Neutrophil (primary cell): ENCODE measurements around the gene ARHGAP21.

Experiments
- H3K27ac ChIP-seq: fragments of 200-600 bp; sonication (generic); 2 replicates; pipeline ENCODE4 v1.5.1; 2016; ENCODE audit warnings: mild to moderate bottlenecking, moderate library complexity
- H3K27me3 ChIP-seq: fragments of 200-600 bp; sonication (generic); 2 replicates; pipeline ENCODE4 v1.6.0; 2016; ENCODE audit warnings: mild to moderate bottlenecking
- H3K36me3 ChIP-seq: fragments of 200-600 bp; sonication (generic); 2 replicates; pipeline ENCODE4 v1.5.1; 2017
- H3K4me1 ChIP-seq, 2 experiments: fragments of 200-600 bp in 1 of 2; sonication (generic) in 1 of 2; 1 replicate in 1 of 2; 2 replicates in 1 of 2; pipeline versions ENCODE4 v1.5.1 to v1.6.1; 2013 to 2016; ENCODE audit warnings: low read depth in 1 of 2, low read length in 1 of 2, mild to moderate bottlenecking in 1 of 2, moderate library complexity in 1 of 2; ENCODE audit not compliant: control insufficient read depth in 1 of 2, insufficient read depth in 1 of 2
- H3K4me3 ChIP-seq, 2 experiments: fragments of 200-600 bp in 1 of 2; sonication (generic) in 1 of 2; 1 replicate in 1 of 2; 2 replicates in 1 of 2; pipeline ENCODE4 v1.5.1; 2013 to 2016; ENCODE audit warnings: low read depth in 1 of 2, low read length in 1 of 2, mild to moderate bottlenecking in 1 of 2, moderate library complexity in 1 of 2
- H3K9me3 ChIP-seq: fragments of 200-600 bp; sonication (generic); 2 replicates; pipeline ENCODE4 v1.5.1; 2016
- CTCF ChIP-seq: fragments of 200-600 bp; sonication (generic); IDR thresholded peaks from 2 replicates; pipeline ENCODE4 v1.5.1; 2016; ENCODE audit warnings: antibody characterized with exemption

The ARHGAP21 gene

GRCh38 chr10:24744946-24745345 lies 21.3 kb upstream of the ARHGAP21 start:
- Histone ChIP-seq H3K4me1 (no peaks in the 10 kb centered on the region), H3K4me3 (no peak overlapping the region), H3K36me3 (no peaks in the 10 kb centered on the region), H3K9me3 (no peaks in the 10 kb centered on the region), H3K27me3 (peaks cover 5% of the 10 kb centered on the region), H3K27ac (no peak overlapping the region)
- TF ChIP-seq CTCF: no peak

GRCh38 chr10:24740714-24741113 lies 17.0 kb upstream of the ARHGAP21 start:
- Histone ChIP-seq H3K9me3 (no peaks in the 10 kb centered on the region), H3K27ac (no peak overlapping the region), H3K4me3 (no peak overlapping the region), H3K4me1 (no peaks in the 10 kb centered on the region), H3K27me3 (peaks cover 10% of the 10 kb centered on the region), H3K36me3 (no peaks in the 10 kb centered on the region)
- no peak for TF ChIP-seq CTCF

- Histone ChIP-seq H3K27me3 (peaks cover 21% of the 10 kb centered on the region), H3K4me1 (no peaks in the 10 kb centered on the region), H3K27ac (no peak overlapping the region), H3K4me3 (no peak overlapping the region), H3K36me3 (no peaks in the 10 kb centered on the region), H3K9me3 (no peaks in the 10 kb centered on the region)
- TF ChIP-seq CTCF: no peak
Observed at GRCh38 chr10:24737001-24737400, 13.3 kb upstream of the ARHGAP21 start.

DNA sequence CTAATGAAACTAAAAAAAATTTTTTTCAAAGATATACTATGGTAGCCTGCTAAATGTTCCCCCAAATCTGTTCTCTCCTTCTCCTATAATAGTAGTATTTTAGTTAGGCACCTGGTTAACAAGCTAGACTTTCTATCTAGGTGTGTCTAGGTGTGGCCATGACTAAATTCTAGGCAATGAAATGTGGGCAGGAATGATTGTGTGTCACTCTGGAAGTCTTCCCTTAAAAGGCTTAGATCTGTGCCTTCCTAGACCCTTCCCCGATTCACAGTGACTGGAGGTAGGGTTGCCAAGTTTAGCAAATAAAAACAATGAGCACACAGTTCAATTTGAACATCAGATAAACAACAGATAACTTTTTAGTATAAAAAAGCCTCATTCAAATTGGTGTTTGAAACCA lies 8.3 kb upstream of the ARHGAP21 start:
- no peak for TF ChIP-seq CTCF
- no peaks in the 10 kb centered on the region for H3K36me3 ChIP-seq
- no peak overlapping the region for H3K4me3 ChIP-seq
- peaks cover 65% of the 10 kb centered on the region for H3K27me3 ChIP-seq
- no peaks in the 10 kb centered on the region for H3K9me3 ChIP-seq
- H3K4me1 ChIP-seq: no peaks in the 10 kb centered on the region
- H3K27ac ChIP-seq: no peak overlapping the region

GRCh38 chr10:24730811-24731210 lies 7.1 kb upstream of the ARHGAP21 start:
- Histone ChIP-seq H3K4me1 (no peaks in the 10 kb centered on the region), H3K27ac (no peak overlapping the region), H3K9me3 (no peaks in the 10 kb centered on the region), H3K36me3 (no peaks in the 10 kb centered on the region), H3K27me3 (peaks cover 73% of the 10 kb centered on the region), H3K4me3 (no peak overlapping the region)
- no peak for TF ChIP-seq CTCF

- Histone ChIP-seq H3K27ac (no peak overlapping the region), H3K4me3 (no peak overlapping the region), H3K4me1 (peaks cover 14 to 16% of the 10 kb centered on the region in 2 experiments), H3K9me3 (no peaks in the 10 kb centered on the region), H3K27me3 (peaks cover 90% of the 10 kb centered on the region), H3K36me3 (no peaks in the 10 kb centered on the region)
- TF ChIP-seq CTCF: no peak
Observed at GRCh38 chr10:24727786-24728185, 4.1 kb upstream of the ARHGAP21 start.
